ENCODE data around the gene PEA15.

Gene PEA15

GRCh38 chr1:160209321-160210046, 4.3 kb downstream of the PEA15 start:
- DNase-seq: no peak

GRCh38 chr1:160210561-160210960, 5.4 kb downstream of the PEA15 start:
- DNase-seq: no peak

GRCh38 chr1:160211046-160211790, 6.0 kb downstream of the PEA15 start:
- no peak for DNase-seq

GRCh38 chr1:160214481-160215140, 9.4 kb downstream of the PEA15 start:
- no peak for DNase-seq

GRCh38 chr1:160216301-160216700, 11.1 kb downstream of the PEA15 start:
- no peak for DNase-seq

GRCh38 chr1:160217481-160218051, 12.4 kb downstream of the PEA15 start:
- no peak for DNase-seq

GRCh38 chr1:160219062-160219929, 14.1 kb downstream of the PEA15 start:
- peak; percentile 38 for DNase-seq

GRCh38 chr1:160220301-160220700, 15.1 kb downstream of the PEA15 start:
- no peak for DNase-seq

- DNase-seq: no peak
Observed at GRCh38 chr1:160221089-160221488, 15.9 kb downstream of the PEA15 start.

- no peak for DNase-seq
Observed at GRCh38 chr1:160222546-160222945, 17.4 kb downstream of the PEA15 start.

GRCh38 chr1:160224606-160225005, 19.4 kb downstream of the PEA15 start:
- DNase-seq: no peak

- no peak for DNase-seq
Observed at GRCh38 chr1:160225345-160225744, 20.2 kb downstream of the PEA15 start.

- no peak for DNase-seq
Observed at GRCh38 chr1:160226623-160227022, 21.4 kb downstream of the PEA15 start.

GRCh38 chr1:160227034-160227433, 21.9 kb downstream of the PEA15 start:
- no peak for DNase-seq

GRCh38 chr1:160227561-160227960, 22.4 kb downstream of the PEA15 start:
- DNase-seq: no peak

- no peak for DNase-seq
Observed at GRCh38 chr1:160228431-160228830, 23.2 kb downstream of the PEA15 start.

GRCh38 chr1:160232911-160233310, 27.7 kb downstream of the PEA15 start:
- no peak for DNase-seq

GRCh38 chr1:160236806-160237205, 31.6 kb downstream of the PEA15 start:
- DNase-seq: no peak

- DNase-seq: no peak
Observed at GRCh38 chr1:160237558-160237957, 32.4 kb downstream of the PEA15 start.

- DNase-seq: no peak
Observed at GRCh38 chr1:160238408-160238807, 33.2 kb downstream of the PEA15 start.

- DNase-seq: no peak
Observed at GRCh38 chr1:160239582-160240299, 34.6 kb downstream of the PEA15 start.

GRCh38 chr1:160243767-160244166, 38.6 kb downstream of the PEA15 start:
- DNase-seq: no peak
